Breast epithelium (tissue), 3 donors: ENCODE data around the gene TRMT2B.

Experiments
- CTCF ChIP-seq, 3 donors: fragments of 450-650 bp; IDR thresholded peaks; one replicate each; pipeline ENCODE4 v1.5.1; 2016 to 2017; ENCODE audit warnings: antibody characterized with exemption in 3 of 3, mild to moderate bottlenecking in 3 of 3, moderate library complexity in 3 of 3
- POLR2A ChIP-seq: fragments of 450-650 bp; IDR thresholded peaks from one replicate; pipeline ENCODE4 v1.6.1; 2016; ENCODE audit warnings: antibody characterized with exemption, mild to moderate bottlenecking, moderate library complexity
- POLR2AphosphoS5 ChIP-seq, 3 donors: sonication (generic); formaldehyde crosslinking; IDR thresholded peaks; one replicate each; pipeline ENCODE4 v1.6.1; 2017; ENCODE audit warnings: antibody characterized with exemption in 3 of 3

- TF ChIP-seq POLR2A, result no peak
- no peak for TF ChIP-seq CTCF (IDR thresholded peaks at IDR 0.05)
- TF ChIP-seq POLR2AphosphoS5 (IDR thresholded peaks at IDR 0.05), result no peak
Observed at GRCh38 chrX:101037231-101037630, 14.7 kb downstream of the TRMT2B start.
